Measurements from ENCODE around the gene IRS2.

IRS2 gene

DNA sequence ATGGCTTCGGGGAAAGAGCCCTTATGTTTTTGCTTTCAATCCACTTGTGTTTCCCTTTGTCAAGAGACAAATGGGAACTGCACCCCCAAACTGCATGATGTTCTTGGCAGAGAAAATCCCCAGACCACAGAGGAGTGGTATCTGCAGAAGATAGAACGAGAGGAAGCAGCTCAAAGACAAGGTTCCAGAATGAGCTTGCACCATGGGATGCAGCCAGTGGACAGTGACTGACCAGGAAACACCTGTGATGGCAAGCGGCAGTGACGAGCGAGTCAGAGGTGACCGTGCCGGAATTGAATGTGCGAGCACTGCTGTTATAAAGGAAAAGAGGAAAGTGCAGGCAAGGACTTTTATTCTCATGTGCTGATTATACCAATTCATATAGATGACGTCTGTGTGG lies 46.3 kb downstream of the IRS2 start:
- no peak overlapping the region for H3K4me2 ChIP-seq
- no peak overlapping the region for H3K4me3 ChIP-seq (IDR thresholded peaks at IDR 0.05; ENCODE audit: insufficient read depth, low read depth, low read length)
- no peaks in the 10 kb centered on the region for H4K20me1 ChIP-seq (ENCODE audit: insufficient read depth)
- no peak overlapping the region for H2AFZ ChIP-seq (ENCODE audit: low read depth)
- H3K79me2 ChIP-seq (ENCODE audit: insufficient read depth, low read depth), result no peaks in the 10 kb centered on the region
- no peaks in the 10 kb centered on the region for H3K27me3 ChIP-seq (ENCODE audit: insufficient read depth, low read depth)
- no peaks in the 10 kb centered on the region for H3K36me3 ChIP-seq (ENCODE audit: insufficient read depth)
- TF ChIP-seq, protein P1, sequence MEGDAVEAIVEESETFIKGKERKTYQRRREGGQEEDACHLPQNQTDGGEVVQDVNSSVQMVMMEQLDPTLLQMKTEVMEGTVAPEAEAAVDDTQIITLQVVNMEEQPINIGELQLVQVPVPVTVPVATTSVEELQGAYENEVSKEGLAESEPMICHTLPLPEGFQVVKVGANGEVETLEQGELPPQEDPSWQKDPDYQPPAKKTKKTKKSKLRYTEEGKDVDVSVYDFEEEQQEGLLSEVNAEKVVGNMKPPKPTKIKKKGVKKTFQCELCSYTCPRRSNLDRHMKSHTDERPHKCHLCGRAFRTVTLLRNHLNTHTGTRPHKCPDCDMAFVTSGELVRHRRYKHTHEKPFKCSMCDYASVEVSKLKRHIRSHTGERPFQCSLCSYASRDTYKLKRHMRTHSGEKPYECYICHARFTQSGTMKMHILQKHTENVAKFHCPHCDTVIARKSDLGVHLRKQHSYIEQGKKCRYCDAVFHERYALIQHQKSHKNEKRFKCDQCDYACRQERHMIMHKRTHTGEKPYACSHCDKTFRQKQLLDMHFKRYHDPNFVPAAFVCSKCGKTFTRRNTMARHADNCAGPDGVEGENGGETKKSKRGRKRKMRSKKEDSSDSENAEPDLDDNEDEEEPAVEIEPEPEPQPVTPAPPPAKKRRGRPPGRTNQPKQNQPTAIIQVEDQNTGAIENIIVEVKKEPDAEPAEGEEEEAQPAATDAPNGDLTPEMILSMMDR (conservative IDR thresholded peaks at IDR 0.05; ENCODE audit: low read depth, low read length), result no peak
- H3K4me1 ChIP-seq (ENCODE audit: low read depth, poor library complexity, severe bottlenecking), result no peaks in the 10 kb centered on the region
- no peak overlapping the region for H3K9ac ChIP-seq
- H3K27ac ChIP-seq, result no peak overlapping the region

DNA sequence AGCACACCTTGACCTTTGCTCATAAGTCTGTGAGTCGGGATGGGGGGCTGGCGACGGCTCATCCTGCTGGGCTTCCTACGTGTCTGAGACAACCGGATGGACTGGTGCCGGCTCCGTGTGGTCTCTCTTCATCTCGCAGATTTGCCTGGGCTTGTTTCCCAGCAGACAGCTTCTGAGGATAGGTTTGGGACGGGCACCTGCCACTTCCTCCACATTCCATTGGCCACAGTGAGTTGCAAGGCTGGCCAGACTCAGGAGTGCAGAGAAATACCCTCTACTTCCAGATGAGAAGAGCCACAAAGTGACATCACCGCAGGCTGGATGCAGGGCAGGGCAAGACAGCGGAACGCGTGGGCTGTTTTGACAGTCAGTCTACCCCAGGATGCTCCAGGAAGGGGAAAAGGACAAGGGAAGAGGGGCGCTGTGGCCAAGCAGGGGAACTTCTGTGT lies 48.1 kb downstream of the IRS2 start:
- Histone ChIP-seq H3K9ac (no peak overlapping the region), H3K36me3 (ENCODE audit: insufficient read depth) (no peaks in the 10 kb centered on the region), H3K4me3 (IDR thresholded peaks at IDR 0.05; ENCODE audit: insufficient read depth, low read depth, low read length) (no peak overlapping the region), H4K20me1 (ENCODE audit: insufficient read depth) (no peaks in the 10 kb centered on the region), H3K27ac (no peak overlapping the region), H3K4me2 (no peak overlapping the region), H3K79me2 (ENCODE audit: insufficient read depth, low read depth) (no peaks in the 10 kb centered on the region), H3K4me1 (ENCODE audit: low read depth, poor library complexity, severe bottlenecking) (no peaks in the 10 kb centered on the region), H2AFZ (ENCODE audit: low read depth) (no peak overlapping the region), H3K27me3 (ENCODE audit: insufficient read depth, low read depth) (no peaks in the 10 kb centered on the region)
- TF ChIP-seq, protein P1 (conservative IDR thresholded peaks at IDR 0.05; ENCODE audit: low read depth, low read length), result no peak

DNA sequence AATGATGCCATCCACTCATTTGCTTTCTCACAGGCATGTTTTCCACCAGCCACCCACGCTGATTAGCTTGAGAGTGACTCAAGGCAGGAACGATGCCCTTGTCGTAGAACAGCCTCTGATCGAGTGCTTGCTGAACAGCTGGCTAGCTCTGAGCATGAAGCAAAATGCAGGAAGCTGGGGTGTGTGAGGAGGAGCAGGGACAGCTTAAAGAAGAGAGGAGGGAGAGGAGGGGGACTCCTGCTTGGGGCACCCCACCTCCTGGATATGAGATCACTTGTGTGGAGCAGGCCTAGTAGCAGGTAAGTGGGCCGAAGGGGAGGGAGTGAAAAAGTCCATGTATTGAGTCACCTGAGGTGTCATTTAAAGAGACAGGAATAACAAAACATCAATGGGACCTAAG lies 48.8 kb downstream of the IRS2 start:
- Histone ChIP-seq H4K20me1 (ENCODE audit: insufficient read depth) (no peaks in the 10 kb centered on the region), H3K4me1 (ENCODE audit: low read depth, poor library complexity, severe bottlenecking) (no peaks in the 10 kb centered on the region), H3K27me3 (ENCODE audit: insufficient read depth, low read depth) (no peaks in the 10 kb centered on the region), H3K79me2 (ENCODE audit: insufficient read depth, low read depth) (no peaks in the 10 kb centered on the region), H3K36me3 (ENCODE audit: insufficient read depth) (no peaks in the 10 kb centered on the region), H3K9ac (no peak overlapping the region), H3K27ac (no peak overlapping the region), H3K4me3 (IDR thresholded peaks at IDR 0.05; ENCODE audit: insufficient read depth, low read depth, low read length) (no peak overlapping the region), H3K4me2 (no peak overlapping the region), H2AFZ (ENCODE audit: low read depth) (no peak overlapping the region)
- TF ChIP-seq, protein P1 (conservative IDR thresholded peaks at IDR 0.05; ENCODE audit: low read depth, low read length), result no peak

DNA sequence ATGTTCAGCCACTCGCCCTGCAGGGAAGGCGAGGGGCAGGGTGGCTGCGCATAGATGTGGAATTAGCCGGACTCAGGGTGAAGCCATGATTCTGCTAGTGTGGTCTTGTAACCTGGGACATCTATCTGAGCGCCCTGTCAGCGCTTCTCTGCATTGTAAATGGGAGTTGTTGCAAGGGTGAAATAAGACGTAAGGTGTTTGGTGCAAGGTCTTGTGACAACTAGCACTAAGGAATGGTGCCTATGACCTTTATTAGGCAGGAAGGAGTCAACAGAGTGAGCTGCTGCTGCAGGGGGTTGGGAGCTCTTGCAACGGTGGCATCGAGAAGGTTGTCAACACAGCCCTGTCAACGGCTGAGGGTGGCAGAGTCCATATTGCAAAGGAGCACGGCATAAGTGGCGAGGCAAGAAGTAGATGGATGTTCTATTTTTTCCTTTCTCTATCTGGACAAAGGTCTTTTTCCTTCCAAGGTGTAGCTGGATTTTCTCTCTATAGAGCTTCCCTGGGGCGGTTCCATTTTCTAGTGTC lies 49.3 kb downstream of the IRS2 start:
- Histone ChIP-seq H3K4me1 (ENCODE audit: low read depth, poor library complexity, severe bottlenecking) (no peaks in the 10 kb centered on the region), H3K79me2 (ENCODE audit: insufficient read depth, low read depth) (no peaks in the 10 kb centered on the region), H3K4me3 (IDR thresholded peaks at IDR 0.05; ENCODE audit: insufficient read depth, low read depth, low read length) (no peak overlapping the region), H3K27ac (no peak overlapping the region), H3K27me3 (ENCODE audit: insufficient read depth, low read depth) (no peaks in the 10 kb centered on the region), H3K36me3 (ENCODE audit: insufficient read depth) (no peaks in the 10 kb centered on the region), H3K4me2 (no peak overlapping the region), H3K9ac (no peak overlapping the region), H4K20me1 (ENCODE audit: insufficient read depth) (no peaks in the 10 kb centered on the region), H2AFZ (ENCODE audit: low read depth) (no peak overlapping the region)
- TF ChIP-seq, protein P1 (conservative IDR thresholded peaks at IDR 0.05; ENCODE audit: low read depth, low read length), result no peak

Measured in KMS-11 (cell line).